PFSK-1 (cell line): ENCODE results near the gene RPL27A.

Source experiments
- FOXP2 ChIP-seq: optimal IDR thresholded peaks from 2 replicates; pipeline ENCODE3; 2011; ENCODE audit warnings: borderline replicate concordance, control low read depth, inconsistent platforms; ENCODE audit not compliant: insufficient read depth; ENCODE audit errors: extremely low read length, extremely low read depth
- POLR2AphosphoS5 ChIP-seq: IDR thresholded peaks from 2 replicates; pipeline ENCODE4 v1.6.1; 2012; ENCODE audit warnings: low read depth, mild to moderate bottlenecking, control low read depth, low read length, moderate library complexity
- SIN3A ChIP-seq: IDR thresholded peaks from 2 replicates; pipeline ENCODE4 v1.6.1; 2012; ENCODE audit warnings: mild to moderate bottlenecking, low read length, moderate library complexity, borderline replicate concordance; ENCODE audit not compliant: insufficient read depth
- TAF1 ChIP-seq: IDR thresholded peaks from 2 replicates; pipeline ENCODE4 v1.6.1; 2012; ENCODE audit warnings: low read length, control low read depth, borderline replicate concordance; ENCODE audit not compliant: insufficient read depth
- TF ChIP-seq, protein P1 (sequence below), 2 experiments: IDR thresholded peaks; 2 replicates each; pipeline versions ENCODE4 v1.6.1 to v1.8.0; 2011 to 2012; ENCODE audit warnings: low read depth in 2 of 2, low read length in 2 of 2, control low read depth in 1 of 2, inconsistent platforms in 1 of 2, mild to moderate bottlenecking in 1 of 2, moderate library complexity in 1 of 2; ENCODE audit not compliant: insufficient read depth in 1 of 2

RPL27A gene

DNA sequence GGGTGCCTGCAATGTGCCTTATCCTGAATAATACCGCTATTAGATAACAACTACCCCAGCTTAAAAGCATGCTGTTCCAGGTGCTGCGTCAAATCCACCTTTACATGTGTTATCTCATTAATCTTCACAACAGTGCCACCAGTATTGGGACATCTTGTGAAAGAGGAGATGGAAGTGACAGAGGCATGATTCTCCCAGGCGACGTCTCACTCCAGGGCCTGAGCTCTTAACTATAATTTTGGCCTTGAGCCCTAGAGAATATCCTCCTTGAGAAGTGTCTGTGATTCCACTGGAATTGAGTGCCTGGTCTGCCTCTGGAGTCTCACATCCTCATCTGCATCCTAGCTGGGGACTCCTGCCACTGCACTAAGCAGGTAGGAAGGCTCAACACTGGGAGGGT is 43.8 kb downstream of the RPL27A start:
- TF ChIP-seq FOXP2 (no peak), POLR2AphosphoS5 (no peak), TAF1 (no peak), SIN3A (no peak)
- TF ChIP-seq, protein P1, sequence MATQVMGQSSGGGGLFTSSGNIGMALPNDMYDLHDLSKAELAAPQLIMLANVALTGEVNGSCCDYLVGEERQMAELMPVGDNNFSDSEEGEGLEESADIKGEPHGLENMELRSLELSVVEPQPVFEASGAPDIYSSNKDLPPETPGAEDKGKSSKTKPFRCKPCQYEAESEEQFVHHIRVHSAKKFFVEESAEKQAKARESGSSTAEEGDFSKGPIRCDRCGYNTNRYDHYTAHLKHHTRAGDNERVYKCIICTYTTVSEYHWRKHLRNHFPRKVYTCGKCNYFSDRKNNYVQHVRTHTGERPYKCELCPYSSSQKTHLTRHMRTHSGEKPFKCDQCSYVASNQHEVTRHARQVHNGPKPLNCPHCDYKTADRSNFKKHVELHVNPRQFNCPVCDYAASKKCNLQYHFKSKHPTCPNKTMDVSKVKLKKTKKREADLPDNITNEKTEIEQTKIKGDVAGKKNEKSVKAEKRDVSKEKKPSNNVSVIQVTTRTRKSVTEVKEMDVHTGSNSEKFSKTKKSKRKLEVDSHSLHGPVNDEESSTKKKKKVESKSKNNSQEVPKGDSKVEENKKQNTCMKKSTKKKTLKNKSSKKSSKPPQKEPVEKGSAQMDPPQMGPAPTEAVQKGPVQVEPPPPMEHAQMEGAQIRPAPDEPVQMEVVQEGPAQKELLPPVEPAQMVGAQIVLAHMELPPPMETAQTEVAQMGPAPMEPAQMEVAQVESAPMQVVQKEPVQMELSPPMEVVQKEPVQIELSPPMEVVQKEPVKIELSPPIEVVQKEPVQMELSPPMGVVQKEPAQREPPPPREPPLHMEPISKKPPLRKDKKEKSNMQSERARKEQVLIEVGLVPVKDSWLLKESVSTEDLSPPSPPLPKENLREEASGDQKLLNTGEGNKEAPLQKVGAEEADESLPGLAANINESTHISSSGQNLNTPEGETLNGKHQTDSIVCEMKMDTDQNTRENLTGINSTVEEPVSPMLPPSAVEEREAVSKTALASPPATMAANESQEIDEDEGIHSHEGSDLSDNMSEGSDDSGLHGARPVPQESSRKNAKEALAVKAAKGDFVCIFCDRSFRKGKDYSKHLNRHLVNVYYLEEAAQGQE (IDR thresholded peaks at IDR 0.05; ENCODE audit: insufficient read depth in 1 of 2, low read depth in 2 of 2, low read length in 2 of 2) = no peak

DNA sequence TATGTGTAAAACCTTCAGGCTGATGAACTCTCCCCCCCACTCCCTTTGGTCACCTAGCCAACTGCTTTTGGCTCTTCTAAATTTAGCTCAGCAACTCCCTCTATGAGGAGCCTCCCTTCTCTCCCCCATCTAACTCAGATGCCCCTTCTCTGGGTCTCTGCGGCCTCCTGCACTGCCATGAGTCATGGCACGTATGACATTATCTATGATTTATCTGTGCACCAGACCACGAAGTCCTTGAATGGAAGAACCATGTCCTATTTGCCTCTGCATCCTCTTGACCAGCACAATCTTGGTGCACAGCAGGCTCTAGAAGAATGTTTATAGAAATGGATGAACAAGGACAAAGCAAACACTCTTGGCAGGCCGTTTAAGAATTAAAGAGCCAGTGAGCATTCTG is 46.0 kb downstream of the RPL27A start:
- TF ChIP-seq FOXP2 (no peak), POLR2AphosphoS5 (0 out of 2 replicates have a peak, but pooled peaks have one; percentile 28), SIN3A (peak; percentile 36; the same call in 1 of the 2 replicates), TAF1 (no peak)
- TF ChIP-seq, protein P1 (IDR thresholded peaks at IDR 0.05; ENCODE audit: insufficient read depth in 1 of 2, low read depth in 2 of 2, low read length in 2 of 2) = no peak

DNA sequence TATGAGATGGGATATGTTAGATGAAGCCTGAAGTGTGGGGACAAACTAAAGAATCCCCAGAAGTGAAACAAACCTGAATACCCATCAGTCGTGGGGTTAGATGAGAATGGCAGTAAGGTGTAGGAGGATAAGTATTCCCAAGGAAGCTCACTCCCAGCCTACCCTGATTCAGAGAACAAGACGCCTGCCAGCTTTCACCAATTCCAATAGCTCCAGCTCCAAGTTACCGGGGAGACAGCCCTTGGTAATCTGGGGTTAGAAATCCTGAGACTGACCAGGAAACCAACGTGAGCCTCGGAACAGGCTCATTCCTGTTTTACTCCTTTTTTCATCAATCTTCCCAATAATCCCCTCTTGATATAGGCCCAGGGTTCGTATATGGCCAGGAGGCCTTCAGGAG is 46.5 kb downstream of the RPL27A start:
- TF ChIP-seq POLR2AphosphoS5 (no peak), SIN3A (no peak), FOXP2 (no peak), TAF1 (no peak)
- TF ChIP-seq, protein P1 (IDR thresholded peaks at IDR 0.05; ENCODE audit: insufficient read depth in 1 of 2, low read depth in 2 of 2, low read length in 2 of 2) = no peak

DNA sequence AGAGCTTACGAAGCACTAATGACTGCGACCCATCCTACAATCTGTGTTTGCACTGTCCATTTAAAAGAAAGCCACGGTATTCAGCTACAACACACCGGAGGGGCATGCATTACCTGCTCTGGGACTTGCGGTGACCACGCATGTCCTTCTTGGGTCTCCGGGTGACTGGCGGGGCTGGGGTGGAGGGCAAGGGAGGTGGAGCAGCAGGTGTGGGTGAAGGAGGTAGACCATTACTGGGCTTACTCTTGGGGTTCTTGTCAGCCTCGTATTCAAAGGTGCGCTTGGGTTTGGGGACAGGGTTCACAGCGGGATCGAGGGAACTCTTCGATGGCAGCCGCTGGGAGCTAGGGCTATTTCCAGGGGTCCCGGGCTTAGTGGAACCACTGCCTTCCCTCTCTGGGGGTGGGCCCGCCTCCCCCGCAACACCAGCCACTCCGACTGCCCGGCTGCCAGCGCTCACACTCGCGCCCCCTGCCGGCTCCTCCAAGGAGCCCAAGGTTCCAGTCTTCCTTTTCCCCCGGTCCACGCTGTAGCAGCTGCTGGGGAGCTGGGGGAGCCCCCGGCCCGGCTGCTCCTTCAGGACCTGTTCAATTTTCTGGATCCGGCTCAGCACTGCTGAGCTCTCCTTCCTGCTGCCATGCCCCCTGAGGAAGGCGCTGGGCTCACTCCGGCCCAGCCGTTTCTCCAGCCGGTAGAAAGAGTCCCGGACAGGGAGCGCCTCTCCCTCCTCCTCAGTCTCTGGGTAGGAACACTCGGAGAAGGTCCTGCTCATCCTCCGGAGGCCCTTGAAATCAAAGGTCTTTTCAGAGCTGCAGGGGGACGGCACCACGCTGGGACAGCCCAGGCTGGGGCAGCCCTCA is 47.5 kb downstream of the RPL27A start:
- TF ChIP-seq, protein P1 (IDR thresholded peaks at IDR 0.05; ENCODE audit: insufficient read depth in 1 of 2, low read depth in 2 of 2, low read length in 2 of 2) = no peak
- TF ChIP-seq POLR2AphosphoS5 (no peak), SIN3A (no peak), FOXP2 (no peak), TAF1 (no peak)
